DND-41 (cell line): ENCODE results near the gene ATP6V0E1.

Source experiments
- ATAC-seq: fragments of 200-7000 bp; cut with Tn5 transposase; 3 replicates; pipeline ENCODE4 v1.9.1; 2021; ENCODE audit warnings: low read depth; ENCODE audit not compliant: insufficient read depth
- DNase-seq: peaks from one replicate; pipeline ENCODE4 v3.0.0-alpha.2; 2020
- H2AFZ ChIP-seq: 2 replicates; pipeline ENCODE4 v1.6.0; 2012; ENCODE audit warnings: low read depth, low read length
- H3K27ac ChIP-seq: 2 replicates; pipeline ENCODE4 v1.5.1; 2012; ENCODE audit warnings: low read length, inconsistent platforms
- H3K27me3 ChIP-seq: fragments of 200-600 bp; sonication (generic); 2 replicates; pipeline ENCODE4 v1.6.0; 2012; ENCODE audit warnings: low read length, mild to moderate bottlenecking, inconsistent platforms; ENCODE audit not compliant: insufficient read depth, poor library complexity
- H3K36me3 ChIP-seq: 2 replicates; pipeline ENCODE4 v1.5.1; 2012; ENCODE audit warnings: low read length, inconsistent platforms; ENCODE audit not compliant: insufficient read depth
- H3K4me1 ChIP-seq: 2 replicates; pipeline ENCODE4 v1.5.1; 2012; ENCODE audit warnings: mild to moderate bottlenecking, low read length; ENCODE audit not compliant: insufficient read depth
- H3K4me2 ChIP-seq: 2 replicates; pipeline ENCODE4 v1.6.0; 2012; ENCODE audit warnings: mild to moderate bottlenecking, moderate library complexity, low read length, inconsistent platforms; ENCODE audit not compliant: insufficient read depth
- H3K4me3 ChIP-seq, 2 experiments: fragments of 200-600 bp in 1 of 2; shearing (Covaris generic) in 1 of 2; 2 replicates each; pipeline ENCODE4 v1.5.1; 2012 to 2016; ENCODE audit warnings: inconsistent platforms in 2 of 2, low read length in 2 of 2, mild to moderate bottlenecking in 2 of 2, low read depth in 1 of 2, moderate library complexity in 1 of 2
- H3K79me2 ChIP-seq: 2 replicates; pipeline ENCODE4 v1.6.0; 2012; ENCODE audit warnings: low read length, inconsistent platforms; ENCODE audit not compliant: insufficient read depth
- H3K9ac ChIP-seq: 2 replicates; pipeline ENCODE4 v1.6.0; 2012; ENCODE audit warnings: low read depth, mild to moderate bottlenecking, inconsistent platforms, low read length, moderate library complexity
- H3K9me3 ChIP-seq: 2 replicates; pipeline ENCODE4 v1.5.1; 2012; ENCODE audit warnings: low read length, moderate library complexity, mild to moderate bottlenecking, inconsistent platforms; ENCODE audit not compliant: insufficient read depth, severe bottlenecking
- H4K20me1 ChIP-seq: 2 replicates; pipeline ENCODE4 v1.6.0; 2012; ENCODE audit warnings: low read length; ENCODE audit not compliant: insufficient read depth
- EZH2 ChIP-seq: IDR thresholded peaks from 3 replicates; pipeline ENCODE4 v1.6.1; 2012; ENCODE audit warnings: borderline replicate concordance, low read depth, mild to moderate bottlenecking, moderate library complexity, low read length, inconsistent platforms; ENCODE audit not compliant: severe bottlenecking
- TF ChIP-seq, protein P1 (sequence below): IDR thresholded peaks from 2 replicates; pipeline ENCODE4 v1.5.1; 2012; ENCODE audit warnings: borderline replicate concordance, low read length, moderate library complexity, mild to moderate bottlenecking; ENCODE audit not compliant: poor library complexity, severe bottlenecking; ENCODE audit errors: extremely low read depth

The ATP6V0E1 gene

DNA sequence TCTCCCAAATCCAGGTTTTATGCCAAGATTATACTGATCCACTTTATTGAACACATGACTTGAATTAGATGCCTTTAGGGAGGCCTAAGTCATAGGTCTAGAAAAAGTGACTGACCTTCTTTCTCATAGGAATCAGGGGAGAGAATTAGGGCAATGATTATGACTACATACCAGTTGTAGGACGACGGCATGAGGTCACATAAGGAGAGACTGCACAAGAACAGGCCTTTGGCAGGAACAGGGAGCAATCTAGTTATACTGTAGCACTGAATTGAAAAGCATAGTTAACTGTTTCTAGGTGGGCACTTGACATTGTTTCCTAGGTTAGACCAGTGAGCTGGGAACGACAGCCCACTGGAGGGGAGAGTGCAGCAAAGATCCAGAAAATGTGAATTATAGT lies 95.3 kb downstream of the ATP6V0E1 start:
- ATAC-seq (no peak), DNase-seq (no peak)
- H3K4me2 ChIP-seq, result no peak overlapping the region
- no peak overlapping the region for H2AFZ ChIP-seq
- no peak overlapping the region for H3K27ac ChIP-seq
- H3K4me3 ChIP-seq, result no peak overlapping the region
- no peaks in the 10 kb centered on the region for H3K27me3 ChIP-seq
- no peaks in the 10 kb centered on the region for H3K4me1 ChIP-seq
- peaks cover 18% of the 10 kb centered on the region for H3K79me2 ChIP-seq
- TF ChIP-seq, protein P1, sequence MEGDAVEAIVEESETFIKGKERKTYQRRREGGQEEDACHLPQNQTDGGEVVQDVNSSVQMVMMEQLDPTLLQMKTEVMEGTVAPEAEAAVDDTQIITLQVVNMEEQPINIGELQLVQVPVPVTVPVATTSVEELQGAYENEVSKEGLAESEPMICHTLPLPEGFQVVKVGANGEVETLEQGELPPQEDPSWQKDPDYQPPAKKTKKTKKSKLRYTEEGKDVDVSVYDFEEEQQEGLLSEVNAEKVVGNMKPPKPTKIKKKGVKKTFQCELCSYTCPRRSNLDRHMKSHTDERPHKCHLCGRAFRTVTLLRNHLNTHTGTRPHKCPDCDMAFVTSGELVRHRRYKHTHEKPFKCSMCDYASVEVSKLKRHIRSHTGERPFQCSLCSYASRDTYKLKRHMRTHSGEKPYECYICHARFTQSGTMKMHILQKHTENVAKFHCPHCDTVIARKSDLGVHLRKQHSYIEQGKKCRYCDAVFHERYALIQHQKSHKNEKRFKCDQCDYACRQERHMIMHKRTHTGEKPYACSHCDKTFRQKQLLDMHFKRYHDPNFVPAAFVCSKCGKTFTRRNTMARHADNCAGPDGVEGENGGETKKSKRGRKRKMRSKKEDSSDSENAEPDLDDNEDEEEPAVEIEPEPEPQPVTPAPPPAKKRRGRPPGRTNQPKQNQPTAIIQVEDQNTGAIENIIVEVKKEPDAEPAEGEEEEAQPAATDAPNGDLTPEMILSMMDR, result no peak
- TF ChIP-seq EZH2, result no peak
- no peaks in the 10 kb centered on the region for H3K9me3 ChIP-seq
- H4K20me1 ChIP-seq, result peaks cover 5% of the 10 kb centered on the region
- H3K9ac ChIP-seq, result no peak overlapping the region
- H3K36me3 ChIP-seq, result peaks cover 10% of the 10 kb centered on the region
